ENCODE data around the gene C20orf204. TPM values are rescaled to one million over a fixed set of nuclear protein-coding genes. Genes with fewer than 3 reads are reported as not detected.

Gene C20orf204
- total and polyA plus RNA-seq, 2 of the 4 experiments (the other 2 are of a cell fraction): 0.09 to 0.18 TPM

DNA sequence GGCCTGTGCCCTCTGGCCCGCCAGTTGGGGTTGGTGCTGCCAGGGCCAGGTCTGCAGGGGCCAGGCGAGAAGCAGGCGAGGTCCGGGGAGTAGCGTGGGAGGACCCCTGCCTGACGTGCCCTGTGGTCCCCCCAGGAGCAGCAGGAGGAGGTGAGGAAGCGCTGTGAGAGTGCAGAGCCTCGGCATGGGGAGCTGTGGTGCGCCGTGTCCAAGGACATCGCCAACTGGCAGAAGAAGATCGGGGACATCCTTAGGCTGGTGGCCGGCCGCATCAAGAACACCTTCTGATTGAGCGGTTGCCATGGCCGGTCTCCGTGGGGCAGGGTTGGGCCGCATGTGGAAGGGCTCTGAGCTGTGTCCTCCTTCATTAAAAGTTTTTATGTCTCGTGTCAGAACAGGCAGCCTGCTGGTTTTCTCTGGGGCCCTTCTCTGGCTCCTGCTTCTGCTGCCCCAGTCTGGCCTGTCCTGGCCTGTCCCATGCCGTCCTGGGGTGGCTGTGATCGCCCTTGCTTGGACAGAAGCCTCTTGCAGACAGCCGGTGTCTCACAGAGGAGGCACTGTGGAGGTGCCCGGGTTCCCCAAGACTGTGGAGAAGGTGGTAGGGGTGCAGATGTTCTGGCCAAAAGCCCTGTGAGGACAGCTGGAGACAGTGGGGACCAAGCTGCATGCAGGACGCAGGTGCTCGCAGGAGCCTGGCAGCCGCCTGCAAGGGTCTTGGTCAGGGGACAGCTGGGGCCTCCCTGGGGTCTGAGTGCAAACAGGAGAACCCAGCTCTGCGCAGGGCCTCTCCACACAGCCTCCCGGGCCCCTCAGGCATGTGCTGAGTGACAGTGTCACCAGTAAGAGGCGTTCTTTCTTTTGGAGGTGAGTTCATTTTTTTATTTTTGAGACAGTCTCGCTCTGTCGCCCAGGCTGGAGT is 3.0 kb upstream of the C20orf204 start:
- no peak overlapping the region for H3K56ac ChIP-seq (ENCODE audit: extremely low read depth, insufficient read depth, low read length)
- no peak overlapping the region for H3K18ac ChIP-seq (ENCODE audit: low read depth, low read length)
- no peak overlapping the region for H3K27ac ChIP-seq (ENCODE audit: insufficient read depth, low read length)
- no peak overlapping the region for H2BK5ac ChIP-seq (ENCODE audit: low read depth, low read length, poor library complexity, severe bottlenecking)
- ChIA-PET CTCF (no interaction called here), POLR2A (ENCODE audit: unreplicated experiment) (no interaction called here)
- H3K9ac ChIP-seq (ENCODE audit: low read depth, low read length): no peak overlapping the region
- intact Hi-C loops (cut with micrococcal nuclease) (no loop called here), in situ Hi-C loops (cut with MboI; ENCODE audit: low sequenced_read_pairs) (no loop called here), dilution Hi-C loops (cut with HindIII; ENCODE audit: low sequenced_read_pairs, unreplicated experiment) (no loop called here)
- H2BK20ac ChIP-seq (ENCODE audit: low read depth, low read length): no peak overlapping the region
- no peaks in the 10 kb centered on the region for H3K9me1 ChIP-seq (ENCODE audit: insufficient read depth, low read length)
- H2AK9ac ChIP-seq (replicated peaks; ENCODE audit: low read depth, low read length, poor library complexity): no peak overlapping the region
- H3K4me2 ChIP-seq (ENCODE audit: low read depth, low read length): no peak overlapping the region
- H3K4me1 ChIP-seq (ENCODE audit: control insufficient read depth, insufficient read depth, low read length): peaks cover 4% of the 10 kb centered on the region; the same call in 1 of the 2 replicates
- no peak overlapping the region for H3K14ac ChIP-seq (replicated peaks; ENCODE audit: low read depth, low read length)
- no peaks in the 10 kb centered on the region for H3K79me1 ChIP-seq (ENCODE audit: low read depth in 1 of 2, low read length in 2 of 2)
- peaks cover 9% of the 10 kb centered on the region; the same call in 1 of the 2 replicates for H3K27me3 ChIP-seq (ENCODE audit: control insufficient read depth, insufficient read depth, low read length)
- no peak overlapping the region for H3K4me3 ChIP-seq (ENCODE audit: insufficient read depth, low read depth, low read length)
- H2AK5ac ChIP-seq (ENCODE audit: low read depth, low read length): no peak overlapping the region
- H3K4ac ChIP-seq (ENCODE audit: low read depth, low read length): no peak overlapping the region
- H4K91ac ChIP-seq (ENCODE audit: insufficient read depth, low read depth, low read length): no peak overlapping the region
- no peaks in the 10 kb centered on the region for H3K9me3 ChIP-seq (ENCODE audit: control insufficient read depth, insufficient read depth, low read length)
- H4K20me1 ChIP-seq (ENCODE audit: insufficient read depth, low read length): peaks cover 5% of the 10 kb centered on the region; the same call in 1 of the 2 replicates
- no peak overlapping the region for H4K5ac ChIP-seq (ENCODE audit: low read depth, low read length)
- no peak overlapping the region for H2BK120ac ChIP-seq (ENCODE audit: low read depth, low read length)
- no peak overlapping the region for H4K8ac ChIP-seq (ENCODE audit: low read depth in 2 of 2, low read length in 2 of 2)
- 91% methylated on average over 18 of the region's 31 CpGs; no CpG with 5 or more reads in 1 of the 2 experiments for WGBS, 2 experiments (ENCODE audit: extremely low coverage in 2 of 2, insufficient read length in 1 of 2)
- no peak overlapping the region for H3K23ac ChIP-seq (ENCODE audit: low read depth, low read length)
- peaks cover 44% of the 10 kb centered on the region for H3K36me3 ChIP-seq (ENCODE audit: control insufficient read depth, insufficient read depth, low read length)
- no TSS peak for BruUV-seq (replicated peaks)
- no peak for ATAC-seq (ENCODE audit: low read depth)
- no peak for DNase-seq
- H2AFZ ChIP-seq (replicated peaks; ENCODE audit: low read length, poor library complexity): no peak overlapping the region
- H2BK15ac ChIP-seq (ENCODE audit: low read depth, low read length): no peak overlapping the region
- TF ChIP-seq NFE2L2 (IDR thresholded peaks at IDR 0.05; ENCODE audit: low read depth, low read length) (no peak), SMC3 (IDR thresholded peaks at IDR 0.05; ENCODE audit: low read depth, low read length) (no peak), CTCF (conservative IDR thresholded peaks at IDR 0.05; ENCODE audit: low read depth, low read length) (no peak), RCOR1 (IDR thresholded peaks at IDR 0.05; ENCODE audit: insufficient replicate concordance, low read length) (no peak), POLR2A (IDR thresholded peaks at IDR 0.05; ENCODE audit: low read depth, low read length) (no peak), RFX5 (IDR thresholded peaks at IDR 0.05; ENCODE audit: low read depth, low read length) (no peak), MAZ (IDR thresholded peaks at IDR 0.05; ENCODE audit: borderline replicate concordance, low read depth, low read length) (no peak), USF2 (IDR thresholded peaks at IDR 0.05; ENCODE audit: low read depth, low read length) (no peak), CEBPB (IDR thresholded peaks at IDR 0.05; ENCODE audit: low read depth, low read length) (no peak), MAFK (IDR thresholded peaks at IDR 0.05; ENCODE audit: low read depth, low read length) (no peak), MXI1 (IDR thresholded peaks at IDR 0.05; ENCODE audit: borderline replicate concordance, low read depth, low read length) (no peak), CHD1 (IDR thresholded peaks at IDR 0.05; ENCODE audit: low read depth, low read length) (no peak), ELK1 (IDR thresholded peaks at IDR 0.05; ENCODE audit: borderline replicate concordance, low read depth, low read length) (no peak), RAD21 (IDR thresholded peaks at IDR 0.05; ENCODE audit: low read length) (no peak), FOS (IDR thresholded peaks at IDR 0.05; ENCODE audit: low read depth, low read length) (no peak)

All from IMR-90 (cell line).